ENCODE measurements around the gene C1QTNF9.
"Not testable (repeated sequence)": the region's sequence is repeated elsewhere in the genome, so short reads cannot be mapped to it uniquely, and the experiment has no call there.

Gene C1QTNF9

GRCh38 chr13:24371273-24371672, 61.9 kb downstream of the C1QTNF9 start:
- DNase-seq, result not testable (repeated sequence)

Data from NK-92 treated with Interleukin-12 subunit alpha and Interleukin-12 subunit beta, amount 100 ng/mL, for 24 hours (cell line).